Measurements from ENCODE around the gene PLCD1.
A peak's percentile ranks its signal among the peaks of the same experiment; 100 is the strongest.
"Not testable (repeated sequence)": the region's sequence is repeated elsewhere in the genome, so short reads cannot be mapped to it uniquely, and the experiment has no call there.

The PLCD1 gene

GRCh38 chr3:37997791-37998370 is 31.6 kb downstream of the PLCD1 start:
- DNase-seq = no peak

- no peak for DNase-seq
Observed at GRCh38 chr3:37997342-37997741, 32.1 kb downstream of the PLCD1 start.

DNA sequence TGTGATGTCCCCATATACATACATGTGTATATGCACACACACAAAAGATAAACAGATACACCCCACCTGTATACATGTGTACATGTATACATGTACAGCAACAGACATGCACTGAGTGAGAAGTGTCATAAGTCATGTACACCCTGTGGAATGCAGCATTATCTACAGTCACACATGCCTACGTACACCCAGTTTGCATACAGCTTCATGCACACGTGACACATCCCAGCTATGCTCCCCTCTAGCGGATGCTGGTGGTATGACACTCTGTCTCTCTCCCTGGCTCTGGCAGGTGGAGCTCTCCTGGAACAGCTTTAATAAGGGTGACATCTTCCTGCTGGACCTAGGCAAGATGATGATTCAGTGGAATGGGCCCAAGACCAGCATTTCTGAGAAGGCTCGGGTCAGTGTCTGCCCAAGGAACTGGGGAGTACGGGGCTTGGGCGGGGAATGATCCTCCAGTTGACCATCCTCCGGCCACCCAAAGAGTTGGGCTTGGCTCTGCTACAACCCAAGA is 32.6 kb downstream of the PLCD1 start:
- peak in 1 of 2 donors; percentile 25 for DNase-seq

GRCh38 chr3:37995652-37996641 is 33.5 kb downstream of the PLCD1 start:
- DNase-seq = no peak

GRCh38 chr3:37994639-37994972 is 34.8 kb downstream of the PLCD1 start:
- DNase-seq = no peak

DNA sequence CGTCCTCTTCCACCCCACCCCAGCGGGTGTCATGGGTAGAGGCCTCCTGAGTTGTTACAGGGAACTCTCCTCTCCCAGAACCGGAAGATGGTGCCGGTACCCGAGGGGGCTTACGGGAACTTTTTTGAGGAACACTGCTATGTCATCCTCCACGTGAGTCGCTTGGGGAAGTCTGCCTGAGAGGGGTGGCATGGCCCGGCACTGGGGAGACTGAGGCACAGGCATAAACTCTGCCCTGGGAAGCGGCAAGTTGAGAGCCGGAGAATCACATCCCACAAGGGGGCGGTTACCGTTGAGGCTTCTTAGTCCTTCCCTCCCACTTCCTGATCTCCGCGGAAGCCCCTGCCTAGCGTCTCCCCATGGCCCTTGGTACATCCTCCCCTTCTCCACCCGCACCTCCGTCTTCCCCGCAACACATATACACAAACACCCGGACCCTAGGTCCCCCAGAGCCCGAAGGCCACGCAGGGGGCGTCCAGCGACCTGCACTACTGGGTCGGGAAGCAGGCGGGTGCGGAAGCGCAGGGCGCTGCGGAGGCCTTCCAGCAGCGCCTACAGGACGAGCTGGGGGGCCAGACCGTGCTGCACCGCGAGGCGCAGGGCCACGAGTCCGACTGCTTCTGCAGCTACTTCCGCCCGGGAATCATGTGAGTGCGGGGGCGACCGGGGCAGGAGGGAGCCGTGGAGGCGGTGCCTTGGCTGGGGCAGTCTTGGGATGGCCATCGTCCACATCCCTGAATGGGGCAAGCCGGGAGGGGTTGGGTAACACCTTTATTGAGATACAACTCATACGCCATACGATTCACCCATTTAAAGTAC is 35.4 kb downstream of the PLCD1 start:
- DNase-seq = peak in 1 of 2 donors; percentile 57

DNA sequence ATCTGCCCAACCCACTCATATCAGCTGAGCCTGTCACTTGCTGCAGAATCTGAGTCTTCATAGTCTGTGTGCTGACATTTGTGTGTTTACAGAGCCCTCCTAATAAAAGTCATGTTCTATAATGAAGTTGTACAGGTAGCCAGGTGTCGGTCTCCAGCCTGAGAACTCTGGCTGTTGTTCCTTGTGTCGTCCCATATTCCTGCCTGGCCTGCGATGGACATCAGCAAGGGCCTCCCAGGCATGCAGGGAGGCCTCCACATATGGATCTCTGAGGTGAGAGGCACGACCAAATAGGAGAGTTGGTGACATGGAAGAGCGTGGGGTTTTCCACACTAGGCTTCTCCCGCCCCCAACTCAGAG is 36.0 kb downstream of the PLCD1 start:
- DNase-seq = no peak

- DNase-seq = no peak
Observed at GRCh38 chr3:37993067-37993455, 36.4 kb downstream of the PLCD1 start.

- no peak for DNase-seq
Observed at GRCh38 chr3:37992271-37993066, 37.0 kb downstream of the PLCD1 start.

- no peak for DNase-seq
Observed at GRCh38 chr3:37991823-37992222, 37.6 kb downstream of the PLCD1 start.

DNA sequence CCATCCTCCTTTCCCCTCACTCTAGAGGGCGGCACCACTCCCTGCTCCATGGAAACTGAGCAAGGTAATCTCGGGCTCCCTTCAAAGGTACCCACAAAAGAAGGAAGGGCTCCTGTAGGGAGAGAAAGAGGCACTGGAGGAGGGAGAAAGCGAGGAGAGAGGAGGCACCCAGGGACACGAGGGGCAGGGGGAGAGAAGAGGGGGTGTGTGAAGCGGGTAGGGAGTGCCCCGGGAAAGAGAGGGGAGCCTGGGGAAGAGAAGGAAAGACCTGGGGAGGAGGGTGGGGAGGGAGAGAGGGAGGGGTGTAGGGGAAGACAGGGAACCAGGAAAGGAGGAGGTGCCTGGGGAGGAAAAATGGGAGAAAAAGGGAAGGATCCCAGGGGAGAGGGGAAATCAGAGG is 38.3 kb downstream of the PLCD1 start:
- DNase-seq = no peak

- no peak for DNase-seq
Observed at GRCh38 chr3:37990527-37990926, 38.9 kb downstream of the PLCD1 start, which contains the start of gene VILL. Gene VILL (plus strand): TSS chr3:37990786. CDS start chr3:37993673, 2,887 bp downstream.

DNA sequence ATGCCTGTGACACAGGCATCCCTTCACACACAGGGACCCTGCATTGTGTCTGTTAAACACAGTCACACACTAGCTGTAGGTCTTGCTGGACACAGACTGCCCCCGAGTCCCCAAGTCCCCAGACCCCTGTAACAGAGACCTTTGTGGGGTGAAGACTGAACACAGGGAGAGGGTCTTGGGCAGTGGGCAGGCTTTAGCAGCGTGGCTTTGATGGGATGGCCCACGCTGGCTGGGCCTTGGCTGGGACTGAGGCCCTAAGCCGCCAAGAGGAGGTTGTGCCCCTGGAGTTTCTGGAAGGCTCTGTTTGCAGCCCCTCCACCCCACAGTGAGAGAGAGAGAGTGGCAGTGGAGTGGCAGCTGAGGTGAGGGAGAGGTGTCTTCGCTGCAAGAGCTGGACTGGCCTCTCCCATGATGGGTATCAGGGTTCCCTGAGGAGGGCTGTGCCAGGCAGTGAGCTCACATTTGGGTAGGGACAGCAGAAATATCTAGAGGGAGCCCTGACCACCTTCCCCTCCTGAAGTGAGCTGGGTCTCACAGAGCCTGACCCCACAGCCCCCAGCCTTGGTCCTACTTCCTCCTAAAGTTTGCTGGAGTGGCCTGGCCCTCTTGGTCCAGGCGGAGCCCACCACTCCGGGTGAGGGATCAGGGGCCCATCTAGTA is 39.5 kb downstream of the PLCD1 start:
- no peak for DNase-seq

DNA sequence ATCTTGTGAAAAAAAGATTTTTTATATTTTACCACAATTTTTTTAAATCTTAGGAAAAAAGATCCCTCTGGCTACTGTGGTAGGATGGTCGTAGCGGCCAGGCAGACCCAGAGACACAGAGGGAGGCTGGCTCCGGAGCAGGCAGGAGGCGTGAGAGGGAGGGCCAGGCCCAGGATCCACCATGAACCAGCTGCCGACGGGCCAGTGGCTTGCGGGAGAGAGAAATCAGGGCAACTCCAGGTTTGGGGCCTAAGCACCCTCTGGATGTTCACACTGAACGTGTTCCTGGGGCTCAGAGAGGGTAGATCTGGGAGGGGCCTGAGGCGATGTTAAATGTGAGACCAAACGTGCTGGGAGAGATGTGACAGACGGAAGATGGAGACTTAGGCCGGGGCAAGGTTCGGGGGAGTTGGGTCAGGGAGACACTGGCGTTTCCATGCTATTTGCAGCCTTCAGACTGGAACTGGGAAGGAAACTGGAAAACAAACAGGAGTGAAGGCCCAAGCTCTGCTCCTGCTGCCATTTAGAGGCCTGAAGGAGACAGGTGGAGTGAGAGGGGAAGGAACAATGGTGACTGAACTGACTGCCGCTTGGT is 40.4 kb downstream of the PLCD1 start:
- DNase-seq = no peak

DNA sequence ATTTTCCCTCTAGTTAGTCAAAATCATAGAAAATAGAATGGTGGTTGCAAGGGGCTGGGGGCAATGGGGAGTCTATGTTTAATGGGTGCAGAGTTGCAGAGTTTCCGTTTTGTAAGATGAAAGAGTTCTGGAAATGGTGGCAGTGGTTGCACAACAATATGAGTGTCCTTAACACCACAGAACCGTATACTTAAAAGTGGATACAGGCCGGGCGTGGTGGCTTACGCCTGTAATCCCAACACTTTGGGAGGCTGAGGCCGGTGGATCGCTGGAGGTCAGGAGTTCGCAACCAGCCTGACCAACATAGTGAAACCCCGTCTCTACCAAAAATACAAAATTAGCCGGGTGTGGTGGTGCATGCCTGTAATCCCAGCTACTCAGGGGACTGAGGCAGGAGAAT is 41.1 kb downstream of the PLCD1 start:
- DNase-seq = not testable (repeated sequence)

- DNase-seq = no peak
Observed at GRCh38 chr3:37987751-37988179, 41.7 kb downstream of the PLCD1 start.

DNA sequence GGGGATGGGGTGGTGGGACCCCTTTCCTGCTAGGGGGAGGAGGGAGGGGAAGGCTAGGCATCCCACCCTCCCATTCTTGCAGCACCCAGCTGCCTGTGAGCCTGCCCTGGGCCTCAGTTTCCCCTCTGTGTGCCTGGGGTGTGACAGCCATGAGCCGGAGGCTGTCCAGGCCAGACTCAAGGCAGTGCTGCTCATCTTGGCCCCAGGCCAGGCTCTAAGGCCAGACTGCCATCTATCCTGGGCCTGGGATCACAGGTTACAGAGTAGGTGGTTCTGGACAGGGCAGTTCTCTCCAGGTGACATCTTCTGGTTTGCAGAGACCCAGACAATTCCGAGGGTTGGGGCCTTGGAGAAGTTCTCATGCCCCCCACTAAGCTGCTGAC is 42.1 kb downstream of the PLCD1 start:
- no peak for DNase-seq

GRCh38 chr3:37986479-37987314 is 42.7 kb downstream of the PLCD1 start:
- no peak for DNase-seq

DNA sequence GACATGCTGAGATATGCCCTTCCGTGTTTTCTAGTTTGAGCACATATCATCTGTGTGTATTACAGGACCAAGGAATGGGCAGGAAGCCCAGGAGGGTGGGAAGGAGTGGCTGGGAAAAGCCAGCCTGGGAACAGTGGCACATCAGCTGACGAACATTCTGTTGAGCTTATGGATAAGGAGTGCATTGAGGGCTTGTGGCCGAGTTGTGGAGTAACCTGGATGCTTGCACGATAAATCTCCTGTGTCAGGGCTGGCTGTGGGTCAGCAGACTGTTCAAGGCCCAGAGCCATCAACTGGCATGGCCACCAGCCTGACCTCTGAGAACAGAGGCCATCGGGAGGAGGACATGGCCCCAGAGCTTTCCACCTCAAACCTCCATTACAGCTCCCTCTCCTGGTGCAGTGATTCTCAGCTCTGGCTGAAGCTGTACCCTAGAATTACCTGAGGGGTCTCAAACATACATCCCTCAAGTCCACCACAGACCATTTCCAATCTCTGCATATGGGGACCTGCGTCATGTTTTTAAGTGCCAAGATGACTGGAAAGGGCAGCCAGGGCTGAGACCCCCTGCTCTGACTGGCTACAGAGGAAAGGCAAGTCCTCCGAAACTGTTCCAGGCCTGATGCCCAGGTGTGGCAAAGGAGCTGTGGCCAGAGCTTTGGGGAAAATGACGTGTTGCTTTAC is 43.7 kb downstream of the PLCD1 start:
- DNase-seq = no peak

DNA sequence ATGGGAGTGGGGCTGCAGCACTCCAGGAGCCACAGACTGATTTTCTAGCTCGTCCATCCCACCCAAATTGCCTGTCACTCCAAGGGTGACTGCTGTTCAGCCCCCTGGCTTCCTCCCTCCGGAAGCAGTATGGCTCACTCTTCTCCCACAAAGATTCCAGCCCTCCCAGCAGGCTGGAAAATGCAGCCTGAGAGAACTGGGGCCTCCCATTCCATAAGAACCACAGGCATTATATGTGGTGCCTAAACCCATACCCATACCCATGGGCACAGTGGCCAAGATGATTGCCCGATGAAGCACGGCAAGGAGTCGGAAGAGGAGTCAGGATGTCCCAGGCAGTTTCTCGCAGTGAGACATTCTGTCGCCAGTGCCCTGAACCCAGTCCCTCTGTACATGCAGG is 44.8 kb downstream of the PLCD1 start:
- DNase-seq = no peak

All from hippocampal formation (tissue), 2 donors.